Activated effector memory CD4-positive, alpha-beta T cell treated with Interleukin-2 at 50 U/mL for 16 hours (primary cell): Measurements from ENCODE around the gene TEX101.
"Not testable (repeated sequence)": the region's sequence is repeated elsewhere in the genome, so short reads cannot be mapped to it uniquely, and the experiment has no call there.

Source experiments
- DNase-seq: peaks from one replicate; pipeline ENCODE4 v3.0.0-alpha.2; 2020

The TEX101 gene

GRCh38 chr19:43414554-43414953, at the start of gene TEX101:
TSS of gene TEX101 (plus strand) at chr19:43414890. CDS start at chr19:43415920, 1,030 bp downstream.
- no peak for DNase-seq

- not testable (repeated sequence) for DNase-seq
Measured at GRCh38 chr19:43365677-43366076, 49.0 kb upstream of the TEX101 start.

GRCh38 chr19:43367822-43368221, 46.9 kb upstream of the TEX101 start:
- DNase-seq = no peak

GRCh38 chr19:43368897-43369296, 45.8 kb upstream of the TEX101 start:
- DNase-seq = not testable (repeated sequence)

- DNase-seq = no peak
Measured at GRCh38 chr19:43371909-43372308, 42.8 kb upstream of the TEX101 start.

- DNase-seq = no peak
Measured at GRCh38 chr19:43372462-43372861, 42.2 kb upstream of the TEX101 start.

- not testable (repeated sequence) for DNase-seq
Measured at GRCh38 chr19:43377624-43378023, 37.1 kb upstream of the TEX101 start.

GRCh38 chr19:43380008-43380407, 34.7 kb upstream of the TEX101 start:
- DNase-seq = no peak

- DNase-seq = no peak
Measured at GRCh38 chr19:43380771-43381386, 33.8 kb upstream of the TEX101 start.

GRCh38 chr19:43382586-43383216, 32.0 kb upstream of the TEX101 start:
- DNase-seq = not testable (repeated sequence)

GRCh38 chr19:43383254-43383653, 31.4 kb upstream of the TEX101 start:
- DNase-seq = not testable (repeated sequence)

- DNase-seq = not testable (repeated sequence)
Measured at GRCh38 chr19:43383759-43384158, 30.9 kb upstream of the TEX101 start.

- DNase-seq = not testable (repeated sequence)
Measured at GRCh38 chr19:43390903-43391551, 23.7 kb upstream of the TEX101 start.

- DNase-seq = not testable (repeated sequence)
Measured at GRCh38 chr19:43391552-43391935, 23.1 kb upstream of the TEX101 start.

GRCh38 chr19:43393501-43393900, 21.2 kb upstream of the TEX101 start:
- DNase-seq = not testable (repeated sequence)

GRCh38 chr19:43395561-43395960, 19.1 kb upstream of the TEX101 start:
- no peak for DNase-seq

GRCh38 chr19:43406297-43406696, 8.4 kb upstream of the TEX101 start:
- no peak for DNase-seq

- DNase-seq = no peak
Measured at GRCh38 chr19:43407416-43408005, 7.2 kb upstream of the TEX101 start.

GRCh38 chr19:43408043-43408442, 6.6 kb upstream of the TEX101 start:
- no peak for DNase-seq

- DNase-seq = no peak
Measured at GRCh38 chr19:43409415-43409814, 5.3 kb upstream of the TEX101 start.

- no peak for DNase-seq
Measured at GRCh38 chr19:43412441-43412840, 2.2 kb upstream of the TEX101 start.

GRCh38 chr19:43416951-43417623, 2.4 kb downstream of the TEX101 start:
- no peak for DNase-seq

- DNase-seq = no peak
Measured at GRCh38 chr19:43420954-43421353, 6.3 kb downstream of the TEX101 start.
